Activated T-helper 17 cell treated with anti-CD3 and anti-CD28 coated beads, Interleukin-2, amount 50 U/mL, for 72 hours (primary cell): ENCODE measurements around the gene SLX4IP. TPM values are rescaled to one million over a fixed set of nuclear protein-coding genes. Genes with fewer than 3 reads are reported as not detected.

Source experiments
- ATAC-seq: fragments of 150-1000 bp; cut with Tn5 transposase; replicated peaks from 2 replicates; pipeline ENCODE4 v1.10.0; 2021; ENCODE audit warnings: mild to moderate bottlenecking, moderate library complexity
- H3K27ac Mint-ChIP-seq: one replicate; pipeline ENCODE4 v1.8.0; 2022; ENCODE audit warnings: mixed read lengths
- H3K27me3 Mint-ChIP-seq: one replicate; pipeline ENCODE4 v1.8.0; 2022; ENCODE audit warnings: mixed read lengths
- H3K36me3 Mint-ChIP-seq: one replicate; pipeline ENCODE4 v1.8.0; 2022; ENCODE audit warnings: low read depth, mild to moderate bottlenecking, mixed read lengths
- H3K4me1 Mint-ChIP-seq: one replicate; pipeline ENCODE4 v1.8.0; 2022; ENCODE audit warnings: mixed read lengths
- H3K4me3 Mint-ChIP-seq: one replicate; pipeline ENCODE4 v1.8.0; 2022; ENCODE audit warnings: mild to moderate bottlenecking, mixed read lengths
- H3K9me3 Mint-ChIP-seq: one replicate; pipeline ENCODE4 v1.8.0; 2022; ENCODE audit warnings: mixed read lengths
- total RNA-seq, 2 donors: library from RNA; stranded (reverse); gene quantifications; one replicate each; pipeline ENCODE4 v1.2.3, GENCODE V29; 2022

Gene SLX4IP
- total RNA-seq, 2 donors from 2014 or later, result 3.9 to 4.0 TPM

- Mint-ChIP-seq H3K9me3 (no peaks in the 10 kb centered on the region), H3K4me1 (peaks cover 13% of the 10 kb centered on the region), H3K27ac (no peak overlapping the region), H3K27me3 (no peaks in the 10 kb centered on the region), H3K4me3 (no peak overlapping the region), H3K36me3 (no peaks in the 10 kb centered on the region)
- no peak for ATAC-seq
These were observed 70.7 kb downstream of the SLX4IP start for GRCh38 chr20:10505827-10506226.

DNA sequence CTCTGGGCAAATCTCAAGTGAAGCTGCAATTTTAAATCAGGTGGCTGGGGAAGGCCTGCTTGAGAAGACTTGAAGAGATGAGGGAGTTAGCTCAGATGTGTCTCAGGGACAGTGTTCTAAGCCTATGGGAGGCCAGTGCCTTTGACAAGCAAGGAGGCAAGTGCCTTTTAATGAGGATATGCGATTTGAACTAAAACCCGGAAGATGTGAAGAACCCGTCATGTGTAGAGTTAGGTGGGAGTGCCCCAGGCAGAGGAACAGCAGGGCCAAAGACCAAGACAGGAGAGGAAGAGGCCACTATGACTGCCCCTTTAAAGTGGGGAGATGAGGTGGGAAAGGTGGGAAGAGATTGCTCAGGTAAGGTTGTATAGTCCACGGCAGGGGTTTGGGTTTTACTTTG lies 71.9 kb downstream of the SLX4IP start:
- ATAC-seq, result no peak
- no peaks in the 10 kb centered on the region for H3K36me3 Mint-ChIP-seq

GRCh38 chr20:10508060-10508459 lies 73.0 kb downstream of the SLX4IP start:
- Mint-ChIP-seq H3K4me3 (no peak overlapping the region), H3K9me3 (no peaks in the 10 kb centered on the region), H3K4me1 (peaks cover 8% of the 10 kb centered on the region), H3K27me3 (no peaks in the 10 kb centered on the region), H3K36me3 (no peaks in the 10 kb centered on the region), H3K27ac (no peak overlapping the region)
- ATAC-seq, result no peak

More for the DNA sequence above, 71.9 kb downstream of the SLX4IP start:
- Mint-ChIP-seq H3K4me3 (no peak overlapping the region), H3K27ac (no peak overlapping the region), H3K9me3 (no peaks in the 10 kb centered on the region), H3K4me1 (peaks cover 18% of the 10 kb centered on the region), H3K27me3 (no peaks in the 10 kb centered on the region)

- Mint-ChIP-seq H3K27me3 (no peaks in the 10 kb centered on the region), H3K4me1 (peaks cover 8% of the 10 kb centered on the region), H3K27ac (no peak overlapping the region), H3K9me3 (no peaks in the 10 kb centered on the region), H3K36me3 (no peaks in the 10 kb centered on the region), H3K4me3 (no peak overlapping the region)
- ATAC-seq, result no peak
These were observed 73.6 kb downstream of the SLX4IP start for GRCh38 chr20:10508468-10509251.

DNA sequence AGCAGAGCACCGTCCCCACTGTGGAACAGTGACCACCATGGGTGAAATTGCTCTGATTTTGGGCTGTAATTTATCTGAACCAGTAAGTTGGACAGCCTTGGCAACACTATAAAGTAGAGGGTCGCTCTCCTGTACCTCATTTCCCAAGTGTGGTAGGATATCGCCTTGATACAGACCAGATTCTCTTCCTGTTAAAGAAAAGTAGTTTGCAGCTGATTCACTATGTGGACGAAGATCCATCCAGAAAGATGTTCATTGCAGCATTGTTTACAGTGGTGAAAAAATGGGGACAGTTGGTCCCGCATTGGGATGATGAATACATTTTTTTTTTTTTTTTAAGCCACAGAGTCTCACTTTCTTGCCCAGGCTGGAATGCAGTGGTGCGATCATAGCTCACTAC lies 74.3 kb downstream of the SLX4IP start:
- no peak for ATAC-seq
- no peaks in the 10 kb centered on the region for H3K9me3 Mint-ChIP-seq
- no peak overlapping the region for H3K4me3 Mint-ChIP-seq
- no peaks in the 10 kb centered on the region for H3K36me3 Mint-ChIP-seq
- peaks cover 11% of the 10 kb centered on the region for H3K4me1 Mint-ChIP-seq
- no peaks in the 10 kb centered on the region for H3K27me3 Mint-ChIP-seq
- no peak overlapping the region for H3K27ac Mint-ChIP-seq

DNA sequence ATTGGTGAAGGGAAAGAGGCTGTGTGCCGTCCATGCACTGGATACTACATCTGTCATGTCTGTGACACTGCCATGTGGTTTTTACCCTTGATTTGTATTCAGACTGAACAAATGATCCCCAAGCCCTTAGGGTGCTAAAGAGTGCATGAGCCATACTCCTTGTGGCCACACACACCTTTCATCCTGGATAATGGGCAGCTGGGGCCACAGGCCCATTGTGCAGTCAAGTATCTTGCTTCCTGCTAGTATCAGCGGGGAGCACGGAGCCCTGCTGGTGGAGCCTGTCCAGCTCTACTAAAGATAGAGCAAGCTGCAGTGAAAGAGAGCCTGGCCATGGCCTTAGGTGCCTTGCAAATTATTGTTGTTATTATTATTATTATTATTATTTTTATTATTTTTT lies 75.1 kb downstream of the SLX4IP start:
- Mint-ChIP-seq H3K4me1 (peaks cover 16% of the 10 kb centered on the region), H3K27ac (no peak overlapping the region), H3K36me3 (no peaks in the 10 kb centered on the region), H3K9me3 (no peaks in the 10 kb centered on the region), H3K27me3 (no peaks in the 10 kb centered on the region), H3K4me3 (no peak overlapping the region)
- no peak for ATAC-seq

DNA sequence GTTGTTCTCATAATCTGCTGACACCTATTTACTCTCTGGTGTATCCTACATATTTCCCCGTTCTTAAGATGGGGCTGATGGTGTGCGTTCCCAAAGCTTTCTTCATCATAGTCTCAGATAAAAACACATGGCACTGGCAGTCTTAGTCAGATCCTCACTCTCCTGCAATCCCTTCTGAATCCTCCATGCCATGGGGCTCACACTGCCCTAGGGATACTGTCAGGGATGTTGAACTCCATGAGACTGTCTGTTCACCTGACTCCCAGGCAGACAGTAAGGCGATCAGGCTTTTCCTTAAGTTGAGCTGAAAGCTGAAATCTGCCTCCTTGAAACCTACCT lies 76.0 kb downstream of the SLX4IP start:
- Mint-ChIP-seq H3K4me1 (peaks cover 16% of the 10 kb centered on the region), H3K36me3 (no peaks in the 10 kb centered on the region), H3K27me3 (no peaks in the 10 kb centered on the region), H3K27ac (peak overlapping the region; percentile 61), H3K9me3 (no peaks in the 10 kb centered on the region), H3K4me3 (peak overlapping the region; percentile 39)
- peak; percentile 8 for ATAC-seq

GRCh38 chr20:10511509-10512251 lies 76.6 kb downstream of the SLX4IP start:
- Mint-ChIP-seq H3K4me1 (peaks cover 16% of the 10 kb centered on the region), H3K36me3 (no peaks in the 10 kb centered on the region), H3K9me3 (no peaks in the 10 kb centered on the region), H3K27ac (peak overlapping the region; percentile 61), H3K27me3 (no peaks in the 10 kb centered on the region), H3K4me3 (peak overlapping the region; percentile 39)
- ATAC-seq, result peak; percentile 99

DNA sequence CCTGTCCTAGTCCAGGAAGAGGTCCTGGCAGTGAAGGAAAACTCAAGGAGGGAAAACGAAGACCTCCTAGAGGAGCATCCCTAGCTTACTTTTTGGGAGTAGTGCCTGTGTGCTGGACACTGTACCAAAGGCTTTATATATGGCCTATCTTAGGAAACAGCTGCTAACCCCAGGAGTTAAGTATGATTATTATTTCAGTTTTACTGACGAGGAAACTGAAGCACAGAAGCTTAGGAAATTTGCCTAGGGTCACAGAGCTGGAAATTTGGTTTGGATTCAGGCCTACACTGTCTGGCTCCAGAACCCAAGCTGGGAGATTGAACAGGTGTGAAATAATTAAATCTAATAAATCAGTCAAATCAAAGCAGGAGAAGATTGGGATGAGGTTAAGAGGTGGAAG lies 78.0 kb downstream of the SLX4IP start:
- Mint-ChIP-seq H3K36me3 (no peaks in the 10 kb centered on the region), H3K27ac (peak overlapping the region; percentile 28), H3K27me3 (no peaks in the 10 kb centered on the region), H3K4me3 (no peak overlapping the region), H3K4me1 (peaks cover 16% of the 10 kb centered on the region), H3K9me3 (no peaks in the 10 kb centered on the region)
- no peak for ATAC-seq

DNA sequence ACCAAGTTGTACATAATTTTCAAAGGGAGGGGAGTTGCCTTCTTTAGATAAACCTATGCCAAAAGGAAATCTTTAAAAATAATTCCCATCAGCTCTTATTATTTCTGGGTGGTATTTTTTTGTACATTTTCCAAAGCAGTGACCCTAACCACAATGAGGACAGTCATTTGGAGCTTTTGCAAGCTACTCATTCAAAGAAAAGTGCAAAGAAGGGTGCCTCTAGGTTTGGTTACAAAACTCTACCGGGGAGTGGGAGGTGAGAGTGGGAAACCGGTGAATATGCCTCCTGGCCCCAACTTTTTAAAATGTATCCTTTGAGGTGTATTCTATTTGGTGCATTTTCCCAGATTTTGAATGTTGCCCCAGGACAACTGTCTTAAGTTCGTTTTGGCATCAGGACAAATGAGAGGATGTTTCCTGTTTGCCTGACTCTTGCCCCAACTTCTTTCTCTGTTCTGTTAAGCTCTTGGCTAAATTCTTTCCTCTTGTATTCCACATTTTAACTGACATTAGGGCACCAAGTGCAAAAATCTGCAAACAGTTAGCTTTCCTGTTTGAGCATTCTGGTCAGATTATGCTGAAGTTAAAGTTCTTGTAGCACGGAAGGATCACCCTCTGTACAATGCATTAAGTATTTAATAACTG lies 78.9 kb downstream of the SLX4IP start:
- H3K9me3 Mint-ChIP-seq, result no peaks in the 10 kb centered on the region
- H3K36me3 Mint-ChIP-seq, result no peaks in the 10 kb centered on the region
- no peak overlapping the region for H3K27ac Mint-ChIP-seq
- ATAC-seq, result peak; percentile 25
- H3K4me3 Mint-ChIP-seq, result no peak overlapping the region
- peaks cover 16% of the 10 kb centered on the region for H3K4me1 Mint-ChIP-seq
- H3K27me3 Mint-ChIP-seq, result no peaks in the 10 kb centered on the region

DNA sequence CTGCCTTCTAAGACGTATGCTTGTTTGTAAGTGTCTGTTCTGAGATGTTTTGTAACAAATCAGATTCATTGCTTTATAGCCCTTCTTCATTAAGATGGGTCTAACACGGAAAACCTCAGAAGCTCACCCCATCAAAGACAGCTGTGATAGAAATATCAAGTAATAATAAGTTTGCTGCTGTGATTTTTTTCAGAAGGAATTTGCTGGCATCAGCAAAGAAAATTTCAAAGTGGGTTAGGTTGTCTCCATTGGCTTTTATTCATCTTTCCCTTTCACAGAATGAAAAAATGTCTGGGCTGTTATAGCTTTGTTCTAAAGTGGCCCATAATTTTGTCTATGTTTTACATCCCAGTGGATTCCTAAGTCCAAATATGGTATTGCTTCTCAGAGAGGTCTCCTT lies 81.4 kb downstream of the SLX4IP start:
- Mint-ChIP-seq H3K27me3 (no peaks in the 10 kb centered on the region), H3K9me3 (no peaks in the 10 kb centered on the region), H3K36me3 (no peaks in the 10 kb centered on the region), H3K4me1 (peaks cover 32% of the 10 kb centered on the region), H3K27ac (no peak overlapping the region), H3K4me3 (no peak overlapping the region)
- no peak for ATAC-seq

DNA sequence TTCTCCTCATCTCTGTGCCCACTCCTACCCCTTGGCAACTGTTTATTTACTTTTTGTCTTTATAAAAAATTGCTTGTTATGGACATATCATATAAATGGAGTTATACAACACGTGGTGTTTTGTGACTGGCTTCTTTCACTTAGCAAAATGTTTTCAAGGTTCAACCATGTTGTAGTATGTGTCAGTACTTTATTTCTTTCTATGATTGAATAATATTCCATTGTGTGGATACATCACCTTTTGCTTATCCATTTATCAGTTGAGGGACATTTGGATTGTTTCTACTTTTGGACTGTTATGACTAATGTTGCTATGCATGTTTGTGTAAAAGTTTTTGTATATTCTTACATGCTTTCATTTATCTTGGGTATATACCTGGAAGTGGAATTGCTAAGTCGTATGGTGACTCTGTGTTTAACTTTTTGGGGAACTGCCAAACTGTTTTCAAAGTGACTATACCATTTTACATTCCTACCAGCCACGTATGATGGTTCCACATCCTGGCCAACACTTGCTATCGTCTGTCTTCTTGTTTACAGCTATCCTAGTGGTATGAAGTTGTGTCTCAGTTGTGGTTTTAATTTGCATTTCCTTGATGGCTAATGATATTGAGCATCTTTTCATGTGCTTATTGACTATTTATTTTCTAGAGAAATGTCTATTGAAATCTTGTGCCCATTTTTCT lies 84.4 kb downstream of the SLX4IP start:
- H3K27ac Mint-ChIP-seq, result peak overlapping the region; percentile 56

GRCh38 chr20:10520528-10520927 lies 85.4 kb downstream of the SLX4IP start:
- Mint-ChIP-seq H3K4me1 (peaks cover 22% of the 10 kb centered on the region), H3K4me3 (peak overlapping the region; percentile 24), H3K27ac (peak overlapping the region; percentile 6), H3K36me3 (no peaks in the 10 kb centered on the region), H3K27me3 (no peaks in the 10 kb centered on the region), H3K9me3 (no peaks in the 10 kb centered on the region)
- no peak for ATAC-seq

More for the DNA sequence above, 84.4 kb downstream of the SLX4IP start:
- Mint-ChIP-seq H3K4me3 (no peak overlapping the region), H3K36me3 (no peaks in the 10 kb centered on the region), H3K27me3 (no peaks in the 10 kb centered on the region), H3K9me3 (no peaks in the 10 kb centered on the region), H3K4me1 (peaks cover 26% of the 10 kb centered on the region)
- ATAC-seq, result peak; percentile 72

- no peaks in the 10 kb centered on the region for H3K9me3 Mint-ChIP-seq
- peaks cover 22% of the 10 kb centered on the region for H3K4me1 Mint-ChIP-seq
- peak overlapping the region; percentile 3 for H3K4me3 Mint-ChIP-seq
- peaks cover 6% of the 10 kb centered on the region for H3K36me3 Mint-ChIP-seq
- no peaks in the 10 kb centered on the region for H3K27me3 Mint-ChIP-seq
- ATAC-seq, result peak; percentile 50
- peak overlapping the region; percentile 6 for H3K27ac Mint-ChIP-seq
These were observed 86.1 kb downstream of the SLX4IP start for GRCh38 chr20:10521068-10521831.
